GM19023 (cell line): ENCODE results near the gene CIZ1.
"Not testable (repeated sequence)": the region's sequence is repeated elsewhere in the genome, so short reads cannot be mapped to it uniquely, and the experiment has no call there.

Source experiments
- ATAC-seq: cut with Tn5 transposase; IDR thresholded peaks from one replicate; pipeline ENCODE4 v1.9.1; 2021; ENCODE audit warnings: mild to moderate bottlenecking, moderate library complexity; ENCODE audit not compliant: unreplicated experiment

The CIZ1 gene

DNA sequence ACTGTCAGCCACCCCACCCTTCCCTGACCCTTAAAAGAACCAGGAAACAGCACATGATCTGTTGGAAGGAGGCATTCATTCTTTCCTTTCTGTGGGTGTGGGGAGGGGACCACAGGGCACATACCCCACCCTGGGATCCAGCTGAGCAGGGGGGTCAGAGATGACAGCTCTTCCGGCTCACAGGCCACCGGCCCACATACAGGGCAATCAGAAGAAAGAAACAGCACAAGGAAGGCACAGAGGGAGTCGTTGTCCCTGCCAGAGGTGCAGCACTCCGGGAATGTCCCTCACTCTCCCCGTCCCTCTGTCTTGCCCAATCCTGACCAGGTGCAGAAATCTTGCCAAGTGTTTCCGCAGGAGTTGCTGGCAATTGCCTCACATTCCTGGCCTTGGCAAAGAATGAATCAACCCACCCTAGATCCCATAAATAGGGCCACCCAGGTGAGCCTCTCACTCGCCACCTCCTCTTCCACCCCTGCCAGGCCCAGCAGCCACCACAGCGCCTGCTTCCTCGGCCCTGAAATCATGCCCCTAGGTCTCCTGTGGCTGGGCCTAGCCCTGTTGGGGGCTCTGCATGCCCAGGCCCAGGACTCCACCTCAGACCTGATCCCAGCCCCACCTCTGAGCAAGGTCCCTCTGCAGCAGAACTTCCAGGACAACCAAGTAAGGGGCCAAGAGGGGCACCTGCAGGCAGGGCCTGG lies 42.2 kb downstream of the CIZ1 start, which contains the start of gene LCN2:
LCN2 (plus strand) TSS at position 453 of the 701 bp plus-strand sequence; CDS start at position 526, 73 bp downstream.
- no peak for ATAC-seq

DNA sequence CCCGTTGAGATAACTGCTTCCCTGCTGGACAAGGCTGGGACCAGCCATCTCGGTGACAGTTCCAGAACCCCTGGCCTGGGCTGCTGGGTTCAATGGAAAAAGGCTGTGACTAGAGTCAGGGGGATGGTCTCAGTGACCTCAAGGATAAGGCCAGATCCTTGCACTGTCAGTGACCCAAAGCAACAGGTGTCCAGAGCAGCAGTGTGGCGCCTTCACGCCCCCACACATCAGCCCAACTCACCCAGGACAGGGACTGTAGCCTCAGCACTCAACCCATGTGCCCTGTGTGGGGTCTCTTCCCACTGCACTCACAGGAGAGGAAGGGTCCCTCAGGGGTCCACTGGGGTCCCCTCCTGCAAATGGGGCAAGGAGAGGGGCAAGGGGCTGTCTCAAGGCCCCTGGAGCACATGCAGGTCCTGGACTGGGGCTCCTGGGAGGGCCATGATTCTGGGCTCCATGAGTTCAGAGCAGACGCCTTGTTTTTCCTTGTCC lies 42.8 kb downstream of the CIZ1 start:
- ATAC-seq: no peak

DNA sequence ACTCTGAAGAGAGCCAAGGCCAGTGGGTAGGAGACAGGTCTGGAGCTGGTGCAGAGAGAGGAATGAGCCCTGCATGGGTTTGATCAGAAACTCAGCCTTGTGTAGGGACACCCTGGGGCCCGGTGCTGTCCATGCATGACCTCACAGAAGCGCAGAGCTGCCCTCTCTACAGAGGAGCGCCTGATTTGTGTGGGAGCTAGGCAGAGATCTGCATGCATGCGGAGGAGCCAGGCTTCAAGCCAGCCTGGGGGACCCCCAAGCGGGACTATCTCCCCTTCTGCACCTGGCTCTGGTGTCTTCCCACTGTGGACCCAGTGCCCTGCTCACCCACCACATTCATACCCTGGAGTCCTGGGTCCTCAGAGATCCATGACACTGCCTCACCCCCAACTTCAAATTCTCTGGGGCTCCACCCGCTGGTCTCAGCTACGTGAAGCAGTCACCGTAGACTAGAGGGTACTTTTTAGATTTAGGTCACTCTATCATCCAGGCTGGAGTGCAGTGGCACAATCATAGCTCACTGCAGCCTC lies 44.7 kb downstream of the CIZ1 start:
- no peak for ATAC-seq

DNA sequence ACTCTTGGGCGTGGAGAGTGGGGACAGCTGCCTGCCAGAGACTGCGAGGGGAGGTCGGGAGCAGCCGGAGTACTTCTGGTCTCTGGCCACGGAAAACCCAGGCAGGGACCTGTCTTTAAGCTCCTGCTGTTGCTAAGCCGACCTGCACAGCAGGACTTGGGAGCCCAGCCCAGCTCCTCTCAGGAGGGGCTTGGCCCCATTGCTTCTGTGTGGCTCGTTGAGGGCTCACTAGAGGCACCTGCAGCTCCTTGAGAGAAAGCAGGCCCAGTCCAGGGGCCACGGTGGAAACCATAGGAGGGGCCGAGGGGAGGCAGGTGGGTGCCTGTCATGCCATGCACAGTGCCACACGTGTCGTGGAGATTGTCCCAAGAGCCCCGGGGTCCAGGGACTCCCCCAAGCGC lies 45.4 kb downstream of the CIZ1 start:
- no peak for ATAC-seq

DNA sequence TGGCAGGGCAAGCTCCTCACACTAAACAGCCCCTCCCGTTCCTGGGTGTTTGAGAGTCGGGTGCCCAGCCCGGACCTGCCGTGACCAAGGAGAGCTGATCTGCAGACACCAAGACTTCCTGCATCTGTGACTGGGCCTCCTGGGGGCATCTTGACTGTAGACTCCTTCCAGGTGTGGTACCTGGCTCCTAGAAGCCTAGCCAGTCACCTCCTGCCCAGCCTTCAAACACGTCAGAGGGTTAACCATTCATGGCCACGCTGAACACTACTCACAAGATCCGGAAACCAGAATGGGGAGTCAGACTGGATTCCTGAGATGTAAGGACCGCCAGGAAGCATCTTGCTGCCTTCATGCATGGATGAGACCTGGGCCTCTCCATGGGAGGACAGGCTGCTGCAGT lies 45.8 kb downstream of the CIZ1 start:
- ATAC-seq: no peak

DNA sequence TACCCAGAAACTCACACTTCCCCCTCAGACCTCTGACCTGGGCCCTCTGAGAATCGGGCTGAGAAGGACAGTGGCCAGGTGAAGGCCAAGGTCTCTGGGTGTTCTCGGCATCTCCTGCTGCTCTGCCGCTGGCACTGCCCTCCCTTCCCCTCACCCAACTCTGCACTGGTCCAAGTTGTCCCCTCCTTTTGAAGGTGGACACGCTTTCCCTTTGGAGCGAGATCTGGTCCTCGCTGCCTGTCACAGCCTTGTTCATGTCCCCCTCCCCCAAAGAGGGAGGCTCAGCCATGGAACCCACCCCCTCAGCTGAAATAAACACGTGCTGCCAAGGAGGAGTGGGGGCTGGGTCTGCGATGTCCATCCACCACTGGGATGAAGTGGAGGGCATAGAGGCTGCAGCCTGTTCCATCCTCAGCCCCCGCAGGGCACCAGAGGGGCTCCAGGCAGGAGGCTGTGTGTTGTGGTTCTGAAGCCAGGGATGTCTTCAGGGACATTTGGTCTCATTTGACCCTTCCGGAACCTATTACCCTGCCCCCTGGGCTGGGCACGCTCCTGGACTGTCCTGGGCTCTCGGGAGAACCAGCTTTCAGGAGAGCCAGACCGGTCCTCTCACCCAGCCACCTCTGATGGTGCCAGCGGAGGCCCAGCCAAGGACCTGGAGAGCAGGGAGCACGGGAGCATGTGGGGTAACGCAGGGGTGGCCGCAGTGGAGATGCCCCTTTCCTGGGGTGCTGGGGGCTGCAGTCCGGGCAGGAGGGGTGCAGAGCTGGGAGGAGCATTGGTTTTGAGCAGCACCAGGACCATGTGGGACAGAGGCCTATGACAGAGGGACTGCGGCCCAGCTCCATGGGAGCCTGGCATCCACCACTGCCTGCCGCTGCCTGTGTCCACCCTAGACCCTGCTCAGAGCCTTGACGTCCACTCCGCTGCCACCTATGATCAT lies 46.9 kb downstream of the CIZ1 start:
- ATAC-seq: no peak

DNA sequence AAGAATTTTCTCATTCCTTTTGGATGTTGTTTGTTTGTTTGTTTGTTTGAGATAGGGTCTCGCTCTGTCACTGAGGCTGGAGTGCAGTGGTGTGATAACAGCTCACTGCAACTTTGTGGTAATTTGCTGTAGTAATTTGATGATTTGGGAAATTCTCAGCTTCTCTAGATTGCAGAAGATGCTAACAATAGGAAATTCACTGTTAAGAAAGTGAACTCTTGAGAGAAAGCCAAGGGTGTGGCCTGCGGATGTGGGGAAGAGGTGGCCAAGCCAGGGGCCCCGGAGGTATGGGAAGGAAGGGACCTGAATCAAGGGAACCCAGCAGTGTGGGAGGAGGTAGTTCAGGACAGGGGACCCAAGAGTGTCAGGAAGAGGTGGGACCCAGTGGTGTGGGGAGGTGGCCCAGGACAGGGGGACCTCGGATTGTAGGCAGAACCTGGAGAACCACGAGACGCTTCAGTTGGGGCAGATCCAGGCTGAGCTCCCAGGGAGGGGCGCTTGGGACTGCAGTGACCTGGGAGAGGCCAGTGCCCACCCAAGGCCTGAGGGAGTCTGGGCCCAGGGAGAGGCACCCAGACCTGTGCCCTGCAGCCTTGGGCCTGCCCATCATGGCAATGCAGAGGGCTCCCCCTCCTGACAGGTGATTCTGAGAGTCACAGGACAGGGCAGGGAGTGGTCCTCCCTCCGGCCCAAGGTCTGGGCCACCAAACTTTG lies 47.7 kb downstream of the CIZ1 start:
- ATAC-seq: no peak

DNA sequence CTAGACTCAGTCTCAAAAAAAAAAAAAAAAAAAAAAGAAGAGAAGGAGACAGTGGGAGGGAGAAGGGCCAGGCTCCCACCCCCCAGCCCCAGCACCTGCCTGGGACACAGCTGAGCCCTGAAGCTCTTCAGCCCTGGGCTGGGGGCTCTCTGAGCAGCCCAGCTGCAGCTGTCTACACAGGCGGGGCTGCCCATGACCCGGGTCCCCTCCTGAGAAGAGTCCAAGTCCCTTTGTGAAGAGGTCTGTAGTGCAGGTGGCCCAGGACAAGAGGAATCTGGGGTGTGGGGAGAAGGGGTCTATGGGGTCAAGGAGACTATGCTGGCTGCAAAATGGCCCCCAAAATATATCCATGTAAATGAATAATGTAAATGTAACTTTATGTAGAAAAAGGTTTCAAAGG lies 48.8 kb downstream of the CIZ1 start:
- no peak for ATAC-seq

DNA sequence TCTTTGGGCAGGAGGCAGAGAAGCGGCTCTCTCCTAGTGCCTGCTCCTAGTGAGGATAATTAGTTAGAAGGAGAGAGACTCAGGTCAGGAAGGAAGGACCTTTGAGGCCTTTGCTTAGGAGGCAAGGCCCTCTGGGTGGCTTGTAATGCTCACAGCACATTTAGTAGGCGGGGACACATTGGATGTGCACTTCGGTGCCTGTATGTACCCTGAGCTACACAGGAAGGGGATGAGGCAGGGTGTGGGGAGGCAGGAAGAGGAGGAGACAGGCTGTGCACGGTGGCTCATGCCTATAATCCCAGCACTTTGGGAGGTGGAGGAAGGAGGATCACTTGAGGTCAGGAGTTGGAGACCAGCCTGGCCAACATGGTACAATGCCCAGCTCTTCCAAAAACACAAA lies 49.3 kb downstream of the CIZ1 start:
- ATAC-seq: no peak

DNA sequence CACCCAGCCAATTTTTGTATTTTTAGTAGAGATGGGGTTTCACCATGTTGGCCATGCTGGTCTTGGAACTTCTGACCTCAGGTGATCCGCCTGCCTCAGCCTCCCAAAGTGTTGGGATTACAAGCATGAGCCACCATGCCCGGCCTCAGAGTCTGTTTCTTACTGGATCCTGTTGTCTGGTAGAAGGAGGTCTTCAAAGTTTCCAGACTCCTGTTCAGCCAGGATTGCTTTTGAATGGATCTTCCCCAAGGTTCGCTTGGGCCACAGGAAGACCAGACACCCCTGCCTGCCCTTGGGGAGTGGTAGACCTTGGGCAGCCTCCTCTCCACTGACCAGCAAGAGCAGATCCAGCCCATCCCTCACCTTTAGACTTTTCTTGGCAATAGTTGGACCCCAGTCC lies 49.8 kb downstream of the CIZ1 start:
- ATAC-seq: no peak

DNA sequence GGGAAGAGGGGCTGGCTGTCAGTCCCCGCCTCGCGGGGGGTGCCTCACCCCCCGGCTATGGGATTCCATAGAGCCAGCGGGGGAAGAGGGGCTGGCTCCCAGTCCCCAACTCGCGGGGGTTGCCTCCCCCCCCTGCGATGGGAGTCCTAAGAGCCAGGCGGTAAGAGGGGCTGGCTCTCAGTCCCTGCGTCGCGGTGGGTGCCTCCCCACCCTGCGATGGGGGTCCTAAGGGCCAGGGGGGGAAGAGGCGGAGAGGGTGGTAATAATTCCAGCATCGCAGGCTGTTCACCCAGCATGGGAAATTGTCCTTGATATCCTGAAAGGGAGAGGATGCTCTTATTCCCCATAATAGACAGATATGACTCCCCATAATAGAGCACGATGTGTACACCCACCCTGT lies 51.8 kb downstream of the CIZ1 start:
- ATAC-seq: no peak

DNA sequence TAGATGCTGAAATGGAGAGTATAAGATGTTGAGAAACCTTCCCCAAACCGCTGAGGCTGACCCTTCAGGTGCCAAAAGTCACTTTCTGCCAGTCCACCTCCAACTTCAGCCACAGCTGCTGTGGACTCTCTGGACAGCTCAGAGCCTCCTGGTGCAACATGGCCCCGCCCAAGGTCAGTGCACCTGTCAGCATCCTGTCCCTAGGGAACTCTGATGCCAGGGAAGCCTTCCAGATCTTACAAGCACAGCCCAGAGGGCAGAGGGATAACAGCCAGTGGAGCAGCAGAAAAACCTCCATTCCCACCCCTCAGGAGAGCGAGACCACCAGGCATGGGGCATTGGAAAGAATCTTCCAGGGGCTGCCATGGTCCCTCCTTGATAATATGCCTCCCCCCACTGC lies 53.4 kb downstream of the CIZ1 start:
- no peak for ATAC-seq

DNA sequence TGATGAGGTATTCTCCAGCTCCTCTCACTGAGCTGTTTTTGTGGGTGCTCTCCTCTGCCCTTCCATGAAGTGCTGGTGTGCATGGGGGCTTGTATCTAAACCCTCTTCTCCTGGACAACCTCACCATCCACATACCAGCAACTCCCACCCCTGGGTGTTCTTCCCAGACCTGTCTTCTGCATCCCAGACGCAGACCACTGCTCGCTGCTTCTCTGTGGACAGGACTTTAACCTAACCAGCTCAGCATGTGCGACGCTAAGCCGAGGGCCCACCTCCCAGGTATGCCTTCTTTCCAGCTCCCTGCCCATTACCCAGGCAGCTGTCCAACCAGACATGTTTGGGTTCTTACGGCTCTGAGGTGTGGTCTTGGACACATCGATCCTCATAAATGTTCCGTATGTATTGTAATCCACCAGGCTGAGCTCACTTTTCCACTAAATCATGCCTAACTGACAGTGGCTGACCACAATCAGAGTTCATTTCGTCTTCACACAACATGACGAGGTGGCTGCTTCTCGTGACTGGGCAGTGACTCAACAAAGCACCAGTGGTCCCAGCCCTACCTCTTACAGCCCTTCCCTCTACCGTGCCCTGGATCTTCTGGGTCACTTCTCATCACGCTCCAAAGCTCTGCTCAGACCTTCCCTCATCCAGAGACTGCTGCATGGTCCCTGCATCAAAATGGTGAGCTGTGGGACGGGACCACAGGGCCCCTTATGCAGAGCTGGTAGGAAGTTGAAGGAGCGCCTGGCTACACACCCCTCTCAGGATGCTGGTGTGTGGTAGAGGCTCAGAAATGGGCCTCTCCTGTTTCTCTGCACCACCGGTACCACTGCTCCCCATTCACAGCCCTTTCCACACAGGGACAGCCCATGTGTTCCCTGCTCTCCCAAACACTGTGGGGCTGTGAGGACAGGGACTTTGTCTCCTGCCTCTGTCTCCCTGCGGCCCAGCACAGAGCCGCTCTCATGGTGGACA lies 54.3 kb downstream of the CIZ1 start:
- ATAC-seq: no peak

DNA sequence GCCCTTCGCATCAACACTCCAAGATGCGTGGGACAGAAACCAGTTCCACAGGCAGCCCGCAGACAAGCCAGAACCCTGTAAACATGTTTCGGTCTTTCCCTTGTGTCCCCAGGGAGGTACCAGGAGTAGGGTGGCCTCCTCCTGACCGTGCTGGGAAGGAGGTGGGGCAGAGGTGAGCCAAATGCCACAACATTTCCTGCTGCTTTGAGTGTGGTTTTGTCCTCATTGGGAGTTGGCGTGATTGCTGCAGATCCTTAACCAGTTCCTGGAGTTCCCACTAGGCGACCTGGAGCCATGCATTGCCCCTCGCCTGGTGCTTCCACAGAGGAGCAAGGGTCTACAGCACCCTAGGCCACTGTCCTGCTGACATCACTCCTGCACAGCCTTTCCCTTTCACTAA lies 55.8 kb downstream of the CIZ1 start:
- not testable (repeated sequence) for ATAC-seq

DNA sequence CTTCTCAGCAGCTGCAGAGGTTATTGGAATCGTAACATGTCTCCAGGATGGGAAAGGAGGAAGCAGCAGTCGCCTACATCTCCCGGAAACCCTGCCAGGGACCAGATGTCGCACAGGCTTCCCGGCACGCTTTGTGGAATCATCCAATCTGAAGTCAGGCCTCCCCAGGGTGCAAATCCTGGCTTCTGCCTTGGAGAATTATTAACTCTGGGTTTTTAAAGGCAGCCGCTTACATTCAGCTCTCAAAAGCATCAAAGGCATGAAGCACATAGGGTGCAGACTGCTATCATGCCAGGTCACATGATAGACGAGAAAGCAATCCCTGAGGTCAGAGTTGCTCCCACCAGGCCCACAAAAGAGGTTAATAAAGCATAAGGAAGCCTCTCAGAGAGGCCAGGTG lies 59.2 kb downstream of the CIZ1 start:
- ATAC-seq: not testable (repeated sequence)

DNA sequence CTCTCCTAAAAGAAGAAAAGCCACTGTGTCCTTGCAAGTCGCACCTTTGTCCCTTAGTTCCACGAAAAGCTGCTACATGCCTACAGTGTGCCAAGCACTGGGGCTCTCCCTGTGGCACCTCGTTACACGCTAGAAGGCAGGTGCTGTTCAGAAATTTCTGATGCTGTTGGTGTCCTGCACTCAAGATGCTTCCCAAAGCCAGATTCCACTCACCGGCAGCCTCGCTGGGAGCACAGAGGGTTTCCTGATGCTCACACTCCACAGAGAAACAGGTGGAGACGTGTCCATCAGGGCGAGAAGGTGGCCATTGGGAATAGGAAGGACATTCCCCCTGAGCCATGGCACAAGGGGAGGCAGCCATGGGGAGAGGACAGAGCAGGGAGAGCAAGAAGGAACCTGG lies 60.0 kb downstream of the CIZ1 start:
- ATAC-seq: not testable (repeated sequence)

DNA sequence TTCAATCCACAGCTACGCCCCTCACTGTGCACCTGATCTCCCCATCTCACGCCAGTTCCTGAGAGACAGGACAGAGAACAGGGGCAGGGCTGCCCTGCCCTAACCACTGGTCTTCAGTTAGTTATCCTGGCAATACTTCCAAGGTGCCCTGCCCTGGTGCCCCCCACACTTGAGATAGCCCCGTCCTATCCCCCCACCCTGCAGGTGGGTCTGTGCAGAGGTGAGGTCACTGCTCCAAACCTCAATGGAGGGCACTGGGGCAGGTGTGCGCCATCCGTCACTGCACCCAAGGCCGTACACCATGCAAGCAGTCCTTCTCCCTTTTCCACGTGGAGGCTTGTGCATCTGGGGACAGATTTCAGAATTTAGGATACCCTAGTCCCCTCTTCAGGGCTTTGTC lies 60.7 kb downstream of the CIZ1 start:
- ATAC-seq: not testable (repeated sequence)

DNA sequence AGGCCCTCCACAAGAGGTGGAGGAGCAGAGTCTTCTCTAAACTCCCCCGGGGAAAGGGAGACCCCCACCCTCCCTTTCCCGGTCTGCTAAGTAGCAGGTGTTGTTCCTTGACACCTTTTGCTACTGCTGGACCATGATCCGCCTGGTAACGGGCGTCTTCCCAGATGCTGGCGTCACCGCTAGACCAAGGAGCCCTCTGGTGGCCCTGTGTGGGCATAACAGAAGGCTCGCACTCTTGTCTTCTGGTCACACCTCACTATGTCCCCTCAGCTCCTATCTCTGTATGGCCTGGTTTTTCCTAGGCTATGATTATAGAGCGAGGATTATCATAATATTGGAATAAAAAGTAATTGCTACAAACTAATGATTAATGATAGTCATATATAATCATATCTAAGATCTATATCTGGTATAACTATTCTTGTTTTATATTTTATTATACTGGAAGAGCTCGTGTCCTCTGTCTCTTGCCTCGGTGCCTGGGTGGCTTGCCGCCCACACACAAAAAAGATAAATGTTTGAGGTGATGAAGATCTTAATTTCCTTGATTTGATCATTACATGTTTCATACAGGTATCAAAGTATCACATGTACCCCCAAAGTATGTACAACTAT lies 61.3 kb downstream of the CIZ1 start:
- not testable (repeated sequence) for ATAC-seq

DNA sequence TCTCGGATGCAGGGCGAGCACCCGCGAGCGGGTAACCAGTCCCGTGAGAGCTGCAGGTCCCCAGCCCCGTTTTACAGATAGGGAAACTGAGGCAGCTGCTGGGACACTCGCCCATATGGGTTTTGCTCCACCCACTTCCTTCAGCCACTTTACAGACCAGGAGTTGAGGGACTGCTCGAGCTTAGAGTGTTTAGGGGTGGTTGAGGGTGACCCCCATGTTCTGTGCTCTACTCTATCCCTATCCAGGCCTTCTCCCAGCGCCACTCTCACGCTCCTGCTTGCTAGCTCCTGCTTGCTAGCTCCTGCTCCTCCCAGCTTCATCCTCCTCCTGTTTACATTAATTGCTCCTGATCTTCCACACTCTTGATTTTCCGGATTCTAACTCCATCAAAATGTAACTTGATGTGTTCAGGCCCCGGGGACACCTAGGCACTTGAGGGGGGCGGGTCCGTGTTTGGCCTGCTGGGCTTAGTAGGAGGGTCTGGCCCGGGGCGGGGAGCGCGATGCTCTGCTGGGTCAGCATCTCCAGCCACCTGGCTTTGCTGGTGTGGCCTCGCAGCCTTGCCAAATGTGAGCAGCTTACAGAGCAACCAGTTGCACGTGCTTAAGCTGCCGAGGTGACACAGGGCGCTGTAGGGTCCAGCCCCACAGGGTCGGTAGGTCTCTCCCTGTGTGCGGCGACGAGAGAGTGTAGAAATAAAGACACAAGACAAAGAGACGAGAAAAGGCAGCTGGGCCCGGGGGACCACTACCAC lies 62.4 kb downstream of the CIZ1 start:
- ATAC-seq: no peak
